Endodermal cell (in vitro differentiated cells): ENCODE results near the gene OR14I1. TPM values are rescaled to one million over a fixed set of nuclear protein-coding genes. Genes with fewer than 3 reads are reported as not detected.
"Not testable (repeated sequence)": the region's sequence is repeated elsewhere in the genome, so short reads cannot be mapped to it uniquely, and the experiment has no call there.

ENCODE experiments used
- DNase-seq: peaks from one replicate; pipeline ENCODE4 v3.0.0-alpha.2; 2017
- H3K27ac ChIP-seq: 2 replicates; pipeline ENCODE4 v1.5.1; 2013; ENCODE audit warnings: mild to moderate bottlenecking, low read depth, low read length, moderate library complexity
- H3K27me3 ChIP-seq: 2 replicates; pipeline ENCODE4 v1.6.1; 2013; ENCODE audit warnings: mild to moderate bottlenecking, low read length, moderate library complexity; ENCODE audit not compliant: insufficient read depth, control insufficient read depth, poor library complexity, severe bottlenecking
- H3K36me3 ChIP-seq: 2 replicates; pipeline ENCODE4 v1.7.0; 2013; ENCODE audit warnings: mild to moderate bottlenecking, low read length, moderate library complexity; ENCODE audit not compliant: control insufficient read depth, insufficient read depth
- H3K4me1 ChIP-seq: one replicate; pipeline ENCODE4 v1.7.0; 2013; ENCODE audit warnings: low read length; ENCODE audit not compliant: control insufficient read depth, insufficient read depth
- H3K4me3 ChIP-seq: 2 replicates; pipeline ENCODE4 v1.5.1; 2013; ENCODE audit warnings: mild to moderate bottlenecking, low read length, moderate library complexity
- H3K9ac ChIP-seq: 2 replicates; pipeline ENCODE4 v1.6.1; 2013; ENCODE audit warnings: mild to moderate bottlenecking, low read length, moderate library complexity; ENCODE audit not compliant: poor library complexity, severe bottlenecking; ENCODE audit errors: extremely low read depth
- H3K9me3 ChIP-seq: 2 replicates; pipeline ENCODE4 v1.6.1; 2013; ENCODE audit warnings: mild to moderate bottlenecking, low read length, moderate library complexity; ENCODE audit not compliant: control insufficient read depth
- H3K27ac Mint-ChIP-seq: 2 replicates; pipeline ENCODE4 v1.8.0; 2020; ENCODE audit warnings: mixed read lengths
- H3K27me3 Mint-ChIP-seq: 2 replicates; pipeline ENCODE4 v1.8.0; 2021; ENCODE audit warnings: mild to moderate bottlenecking, mixed read lengths; ENCODE audit not compliant: insufficient read depth
- H3K36me3 Mint-ChIP-seq: 2 replicates; pipeline ENCODE4 v1.8.0; 2020; ENCODE audit warnings: low read depth, mixed read lengths
- H3K4me1 Mint-ChIP-seq: 2 replicates; pipeline ENCODE4 v1.8.0; 2020; ENCODE audit warnings: mixed read lengths
- H3K4me3 Mint-ChIP-seq: 2 replicates; pipeline ENCODE4 v1.8.0; 2020; ENCODE audit warnings: mild to moderate bottlenecking, moderate library complexity, mixed read lengths
- H3K9me3 Mint-ChIP-seq: 2 replicates; pipeline ENCODE4 v1.8.0; 2020; ENCODE audit warnings: mild to moderate bottlenecking, mixed read lengths
- WGBS, 2 experiments: methylation state at CpG; one replicate each; pipeline versions ENCODE4 v1.1.5 to v1.1.7; 2013; ENCODE audit warnings: missing lambda C conversion rate in 2 of 2, mixed read lengths in 1 of 2; ENCODE audit not compliant: insufficient coverage in 1 of 2, insufficient read length in 1 of 2; 5-methylcytosine and 5-hydroxymethylcytosine counted together
- total RNA-seq, 2 donors: library from RNA; stranded (reverse); fragmentation: NEBNext Ultra II Directional in 1 of 2; extraction: Animal tissue kit (Norgen Biotek cat#: 25700) in 1 of 2; gene quantifications; 2 replicates in 1 of 2; 3 replicates in 1 of 2; pipeline ENCODE4 v1.2.1, GENCODE V29; 2021
- TF ChIP-seq, protein P1 (sequence below): fragments of 200-600 bp; sonication (generic); conservative IDR thresholded peaks from 2 replicates; pipeline ENCODE4 v1.5.0; 2021; ENCODE audit warnings: antibody characterized with exemption, mild to moderate bottlenecking

OR14I1 gene
- total RNA-seq, 2 donors from 2014 or later, result not detected

DNA sequence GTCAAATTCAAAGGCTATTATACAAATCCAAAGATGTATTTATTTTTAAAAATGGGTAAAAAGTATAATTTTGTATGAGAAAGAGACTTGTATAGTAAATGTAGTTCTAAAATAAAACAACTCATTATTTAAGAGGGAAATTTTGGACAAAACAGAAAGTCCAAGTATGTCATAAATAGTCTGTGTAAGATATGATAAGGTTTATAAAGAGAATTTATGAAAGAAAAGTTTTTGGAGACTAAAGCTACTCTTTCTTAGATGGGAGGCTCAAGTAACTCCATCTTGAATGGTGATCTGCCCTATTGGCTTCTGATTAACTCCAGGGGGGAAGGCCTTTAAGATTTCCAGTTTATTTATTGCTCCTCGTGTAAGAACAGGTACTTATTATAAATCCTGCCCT lies 32.6 kb downstream of the OR14I1 start:
- H3K4me1 ChIP-seq, result no peaks in the 10 kb centered on the region
- no peak overlapping the region for H3K27ac ChIP-seq
- TF ChIP-seq, protein P1, sequence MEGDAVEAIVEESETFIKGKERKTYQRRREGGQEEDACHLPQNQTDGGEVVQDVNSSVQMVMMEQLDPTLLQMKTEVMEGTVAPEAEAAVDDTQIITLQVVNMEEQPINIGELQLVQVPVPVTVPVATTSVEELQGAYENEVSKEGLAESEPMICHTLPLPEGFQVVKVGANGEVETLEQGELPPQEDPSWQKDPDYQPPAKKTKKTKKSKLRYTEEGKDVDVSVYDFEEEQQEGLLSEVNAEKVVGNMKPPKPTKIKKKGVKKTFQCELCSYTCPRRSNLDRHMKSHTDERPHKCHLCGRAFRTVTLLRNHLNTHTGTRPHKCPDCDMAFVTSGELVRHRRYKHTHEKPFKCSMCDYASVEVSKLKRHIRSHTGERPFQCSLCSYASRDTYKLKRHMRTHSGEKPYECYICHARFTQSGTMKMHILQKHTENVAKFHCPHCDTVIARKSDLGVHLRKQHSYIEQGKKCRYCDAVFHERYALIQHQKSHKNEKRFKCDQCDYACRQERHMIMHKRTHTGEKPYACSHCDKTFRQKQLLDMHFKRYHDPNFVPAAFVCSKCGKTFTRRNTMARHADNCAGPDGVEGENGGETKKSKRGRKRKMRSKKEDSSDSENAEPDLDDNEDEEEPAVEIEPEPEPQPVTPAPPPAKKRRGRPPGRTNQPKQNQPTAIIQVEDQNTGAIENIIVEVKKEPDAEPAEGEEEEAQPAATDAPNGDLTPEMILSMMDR, result no peak
- no peak overlapping the region for H3K27ac Mint-ChIP-seq
- H3K9me3 ChIP-seq, result peaks cover 64% of the 10 kb centered on the region
- no peaks in the 10 kb centered on the region for H3K36me3 ChIP-seq
- no peaks in the 10 kb centered on the region for H3K27me3 ChIP-seq
- H3K36me3 Mint-ChIP-seq, result no peaks in the 10 kb centered on the region
- H3K4me1 Mint-ChIP-seq, result no peaks in the 10 kb centered on the region
- no peak overlapping the region for H3K9ac ChIP-seq
- peaks cover 56% of the 10 kb centered on the region for H3K9me3 Mint-ChIP-seq
- peak overlapping the region; percentile 60 for H3K4me3 ChIP-seq
- H3K27me3 Mint-ChIP-seq, result no peaks in the 10 kb centered on the region
- no peak overlapping the region for H3K4me3 Mint-ChIP-seq
- WGBS, 2 experiments, result 83% methylated on average over 1 of the region's 1 CpG; no CpG with 5 or more reads in 1 of the 2 experiments
- no peak for DNase-seq

DNA sequence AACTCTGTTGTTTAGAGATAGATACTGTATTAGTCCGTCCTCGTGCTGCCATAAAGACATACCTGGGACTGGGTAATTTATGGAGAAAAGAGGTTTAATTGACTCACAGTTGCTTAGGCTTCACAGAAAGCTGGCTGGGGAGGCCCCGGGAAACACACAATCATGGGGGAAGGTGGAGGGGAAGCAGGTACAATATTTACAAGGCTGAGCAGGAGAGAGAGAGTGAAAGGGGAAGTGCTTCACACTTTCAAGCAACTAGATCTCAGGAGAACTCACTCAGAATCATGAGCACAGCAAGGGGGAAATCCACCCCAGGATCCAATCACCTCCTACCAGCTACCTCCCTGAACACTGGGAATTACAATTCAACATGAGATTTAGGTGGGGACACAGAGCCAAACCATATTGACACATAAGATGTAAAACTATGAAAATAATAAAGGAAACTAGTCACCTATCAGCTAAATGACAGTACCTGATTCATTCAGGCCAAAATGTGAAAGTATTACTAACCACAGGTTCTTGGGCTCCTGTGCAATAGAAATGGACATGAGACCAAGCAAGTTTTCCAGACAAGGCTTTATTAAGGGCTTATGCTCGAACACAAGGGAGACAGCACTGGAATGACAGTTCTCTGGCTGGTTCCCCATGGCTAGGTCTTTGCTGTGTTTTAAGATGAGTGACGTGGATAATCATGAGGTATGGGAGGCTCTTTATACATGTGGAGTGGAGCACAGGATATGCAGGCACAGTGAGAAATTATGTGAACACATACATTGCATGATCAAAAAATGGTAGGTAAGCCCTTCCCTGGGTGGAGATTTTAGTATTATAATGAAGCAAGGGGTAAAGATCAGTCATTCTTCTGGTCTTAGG lies 38.9 kb downstream of the OR14I1 start:
- H3K9me3 Mint-ChIP-seq, result peaks cover 82% of the 10 kb centered on the region
- H3K36me3 ChIP-seq, H3K4me3 Mint-ChIP-seq, H3K27ac Mint-ChIP-seq, H3K4me1 Mint-ChIP-seq, H3K4me3 ChIP-seq, H3K9ac ChIP-seq, H3K27me3 ChIP-seq, H3K27me3 Mint-ChIP-seq, H3K27ac ChIP-seq, H3K36me3 Mint-ChIP-seq, H3K4me1 ChIP-seq, DNase-seq: not testable (repeated sequence)
- WGBS, 2 experiments, result 67 to 81% methylated on average over 4 to 5 of the region's 5 CpGs
- peaks cover 37% of the 10 kb centered on the region for H3K9me3 ChIP-seq

DNA sequence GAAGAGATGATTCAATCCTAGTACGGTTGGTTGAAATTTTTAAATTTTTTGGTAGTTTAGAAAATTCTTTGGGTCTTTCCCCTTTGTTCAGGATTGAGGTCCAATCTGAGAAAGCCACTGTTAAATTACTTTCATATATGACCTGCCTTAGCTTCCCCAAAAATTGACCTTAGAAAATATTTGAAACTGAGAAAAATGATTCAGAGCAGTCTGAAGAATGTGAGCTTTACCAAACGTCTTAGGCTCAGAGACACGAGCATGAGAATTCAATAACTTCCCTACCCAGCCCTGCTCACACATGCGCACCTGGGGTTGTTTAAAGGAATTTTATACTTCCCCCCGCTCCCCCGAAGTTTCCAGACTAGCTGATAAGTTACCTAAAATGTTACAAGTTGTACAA lies 45.8 kb downstream of the OR14I1 start:
- H3K4me1 Mint-ChIP-seq, result not testable (repeated sequence)

DNA sequence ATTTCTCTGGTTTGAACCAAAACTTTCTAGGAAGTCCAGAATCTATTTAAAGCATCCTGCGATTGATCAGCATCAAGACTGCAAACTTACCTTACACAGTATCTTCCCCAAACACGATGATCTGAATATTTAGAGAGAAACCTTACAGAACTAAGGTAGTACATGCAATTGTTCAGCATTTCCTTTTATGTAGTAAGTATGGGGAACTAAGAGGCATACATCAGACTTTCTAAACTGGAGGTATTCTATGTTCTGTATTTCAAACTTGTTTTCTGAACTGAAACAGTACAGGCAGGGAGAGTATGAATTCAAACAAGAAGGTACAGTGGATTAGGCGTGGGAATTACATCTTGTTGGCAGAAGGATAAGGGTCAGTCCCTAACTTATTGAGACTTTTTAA lies 47.2 kb downstream of the OR14I1 start, which contains the start of gene OR2T27:
OR2T27 (minus strand) TSS at position 175 of the 400 bp plus-strand sequence. CDS start 4,644 bp downstream, outside the sequence.
- not testable (repeated sequence) for H3K4me3 ChIP-seq, H3K36me3 ChIP-seq, H3K9ac ChIP-seq, H3K4me3 Mint-ChIP-seq, H3K4me1 ChIP-seq, DNase-seq, H3K27ac ChIP-seq, H3K27me3 Mint-ChIP-seq, H3K27ac Mint-ChIP-seq, H3K4me1 Mint-ChIP-seq, H3K36me3 Mint-ChIP-seq, H3K9me3 ChIP-seq, H3K27me3 ChIP-seq
- H3K9me3 Mint-ChIP-seq, result peaks cover 42% of the 10 kb centered on the region
- no CpG with 5 or more reads among the region's 3 CpGs for WGBS, 2 experiments

More for the DNA sequence above, 45.8 kb downstream of the OR14I1 start:
- not testable (repeated sequence) for H3K27me3 ChIP-seq, H3K4me1 ChIP-seq, H3K27ac ChIP-seq, H3K27ac Mint-ChIP-seq, H3K4me3 ChIP-seq, H3K27me3 Mint-ChIP-seq, H3K4me3 Mint-ChIP-seq, H3K36me3 Mint-ChIP-seq, DNase-seq, H3K9ac ChIP-seq, H3K36me3 ChIP-seq
- WGBS, 2 experiments, result 90% methylated on average over 2 of the region's 6 CpGs; no CpG with 5 or more reads in 1 of the 2 experiments
- peaks cover 17% of the 10 kb centered on the region for H3K9me3 ChIP-seq
- H3K9me3 Mint-ChIP-seq, result peaks cover 52% of the 10 kb centered on the region

Other genes with a start within 250 kb of the OR14I1 start
- not detected for gene OR2T3, start 229.4 kb downstream of the OR14I1 start, total RNA-seq
- not detected for gene OR2T5, start 214.2 kb downstream of the OR14I1 start, total RNA-seq
- gene OR2G6, start 194.7 kb downstream of the OR14I1 start, total RNA-seq, result not detected
- gene OR2T29, start 140.0 kb downstream of the OR14I1 start, total RNA-seq, result not detected
- not detected for gene OR2T34, start 128.0 kb downstream of the OR14I1 start, total RNA-seq
- not detected for gene OR2T10, start 105.1 kb downstream of the OR14I1 start, total RNA-seq
- not detected for gene OR2T11, start 67.7 kb downstream of the OR14I1 start, total RNA-seq
- gene OR2T35, start 57.5 kb downstream of the OR14I1 start, total RNA-seq, result not detected
- not detected for gene OR2T27, start 47.2 kb downstream of the OR14I1 start, total RNA-seq
- not detected for gene LYPD8, start 53.0 kb upstream of the OR14I1 start, total RNA-seq
- gene SH3BP5L, start 123.1 kb upstream of the OR14I1 start, total RNA-seq, result 10 to 100 TPM; 27.2 to 30.2 TPM
- 10 to 100 TPM; 33.6 to 40.5 TPM for gene ZNF672, start 135.5 kb upstream of the OR14I1 start, total RNA-seq
- 10 to 100 TPM; 47.6 to 50.3 TPM for gene ZNF692, start 156.3 kb upstream of the OR14I1 start, total RNA-seq
- 1 to 10 TPM; 4.8 to 7.5 TPM for gene PGBD2, start 203.5 kb upstream of the OR14I1 start, total RNA-seq